ENCODE measurements around the gene TRMT10C. TPM values are rescaled to one million over a fixed set of nuclear protein-coding genes. Genes with fewer than 3 reads are reported as not detected.
A peak's percentile ranks its signal among the peaks of the same experiment; 100 is the strongest.

Gene TRMT10C
- total and polyA plus RNA-seq, 2 experiments from 2014 or later: 61.9 to 145 TPM

DNA sequence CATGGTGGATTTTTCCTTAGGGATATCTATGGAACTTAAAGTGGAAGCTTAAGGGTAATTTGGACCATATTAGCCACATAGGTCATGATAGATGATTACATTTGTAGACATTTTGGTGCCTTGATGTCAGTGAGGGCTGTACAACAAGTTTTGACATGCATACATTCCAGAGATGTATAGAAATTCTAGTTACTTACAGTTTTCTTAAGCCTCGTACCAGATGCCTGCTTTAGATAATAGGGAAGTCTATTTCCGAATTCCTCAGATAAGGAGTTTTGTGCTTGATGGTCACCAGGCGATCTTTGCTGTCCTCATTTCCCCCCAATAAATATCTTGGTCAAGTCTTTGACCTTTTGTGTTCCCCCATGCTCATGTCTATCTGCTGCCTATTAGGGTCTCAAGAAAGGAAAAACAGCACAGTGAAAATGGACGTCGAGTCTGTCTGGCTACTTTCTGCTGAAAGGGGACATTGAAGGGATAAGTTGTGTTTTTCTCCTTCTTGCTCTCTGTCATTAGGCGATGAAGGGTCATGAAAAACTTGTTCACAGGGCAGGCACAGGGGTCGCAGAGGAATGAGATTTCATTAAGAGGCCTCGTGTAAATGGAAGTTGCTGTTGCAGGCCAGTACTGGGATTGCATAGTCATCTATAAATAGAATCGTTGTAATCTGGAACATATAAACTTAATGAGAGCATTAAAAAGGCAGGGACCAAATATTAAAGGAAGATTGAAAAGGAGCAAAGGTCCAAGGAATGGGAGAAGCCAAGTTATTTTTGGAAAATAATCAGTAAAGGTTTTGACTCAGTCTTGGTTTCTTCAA, 28.7 kb upstream of the TRMT10C start:
- no peaks in the 10 kb centered on the region for H3K36me3 ChIP-seq (ENCODE audit: insufficient read depth)
- peak overlapping the region; percentile 81; the same call in 1 of the 2 replicates for H2AFZ ChIP-seq
- H3K79me2 ChIP-seq (replicated peaks; ENCODE audit: insufficient read depth): no peaks in the 10 kb centered on the region
- peaks cover 28% of the 10 kb centered on the region for H3K9me3 Mint-ChIP-seq
- no peaks in the 10 kb centered on the region for H4K20me1 ChIP-seq (replicated peaks; ENCODE audit: insufficient read depth)
- H3K27me3 ChIP-seq (ENCODE audit: insufficient read depth): no peaks in the 10 kb centered on the region
- H3K4me3 Mint-ChIP-seq: no peak overlapping the region
- H3K27me3 Mint-ChIP-seq (ENCODE audit: insufficient read depth, low read depth, poor library complexity): no peaks in the 10 kb centered on the region
- H3F3A ChIP-seq (replicated peaks; ENCODE audit: low read depth): no peaks in the 10 kb centered on the region
- peaks cover 17% of the 10 kb centered on the region; the same call in 2 of the 3 replicates for H3K4me1 Mint-ChIP-seq
- TF ChIP-seq, protein P1, sequence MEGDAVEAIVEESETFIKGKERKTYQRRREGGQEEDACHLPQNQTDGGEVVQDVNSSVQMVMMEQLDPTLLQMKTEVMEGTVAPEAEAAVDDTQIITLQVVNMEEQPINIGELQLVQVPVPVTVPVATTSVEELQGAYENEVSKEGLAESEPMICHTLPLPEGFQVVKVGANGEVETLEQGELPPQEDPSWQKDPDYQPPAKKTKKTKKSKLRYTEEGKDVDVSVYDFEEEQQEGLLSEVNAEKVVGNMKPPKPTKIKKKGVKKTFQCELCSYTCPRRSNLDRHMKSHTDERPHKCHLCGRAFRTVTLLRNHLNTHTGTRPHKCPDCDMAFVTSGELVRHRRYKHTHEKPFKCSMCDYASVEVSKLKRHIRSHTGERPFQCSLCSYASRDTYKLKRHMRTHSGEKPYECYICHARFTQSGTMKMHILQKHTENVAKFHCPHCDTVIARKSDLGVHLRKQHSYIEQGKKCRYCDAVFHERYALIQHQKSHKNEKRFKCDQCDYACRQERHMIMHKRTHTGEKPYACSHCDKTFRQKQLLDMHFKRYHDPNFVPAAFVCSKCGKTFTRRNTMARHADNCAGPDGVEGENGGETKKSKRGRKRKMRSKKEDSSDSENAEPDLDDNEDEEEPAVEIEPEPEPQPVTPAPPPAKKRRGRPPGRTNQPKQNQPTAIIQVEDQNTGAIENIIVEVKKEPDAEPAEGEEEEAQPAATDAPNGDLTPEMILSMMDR (conservative IDR thresholded peaks at IDR 0.05; ENCODE audit: low read depth in 2 of 2): no peak
- TF ChIP-seq EZH2 (IDR thresholded peaks at IDR 0.05; ENCODE audit: low read depth, unreplicated experiment) (no peak), CREB1 (CRISPR knock-in tag; IDR thresholded peaks at IDR 0.05; ENCODE audit: low read depth) (no peak), POLR2AphosphoS5 (IDR thresholded peaks at IDR 0.05; ENCODE audit: low read depth) (no peak), ZNF331 (CRISPR knock-in tag; IDR thresholded peaks at IDR 0.05; ENCODE audit: low read depth) (no peak), JUNB (IDR thresholded peaks at IDR 0.05; ENCODE audit: unreplicated experiment) (no peak), NANOG (IDR thresholded peaks at IDR 0.05; ENCODE audit: borderline replicate concordance) (no peak), EZH2phosphoT487 (IDR thresholded peaks at IDR 0.05; ENCODE audit: unreplicated experiment) (no peak)
- TF ChIP-seq, protein P2, sequence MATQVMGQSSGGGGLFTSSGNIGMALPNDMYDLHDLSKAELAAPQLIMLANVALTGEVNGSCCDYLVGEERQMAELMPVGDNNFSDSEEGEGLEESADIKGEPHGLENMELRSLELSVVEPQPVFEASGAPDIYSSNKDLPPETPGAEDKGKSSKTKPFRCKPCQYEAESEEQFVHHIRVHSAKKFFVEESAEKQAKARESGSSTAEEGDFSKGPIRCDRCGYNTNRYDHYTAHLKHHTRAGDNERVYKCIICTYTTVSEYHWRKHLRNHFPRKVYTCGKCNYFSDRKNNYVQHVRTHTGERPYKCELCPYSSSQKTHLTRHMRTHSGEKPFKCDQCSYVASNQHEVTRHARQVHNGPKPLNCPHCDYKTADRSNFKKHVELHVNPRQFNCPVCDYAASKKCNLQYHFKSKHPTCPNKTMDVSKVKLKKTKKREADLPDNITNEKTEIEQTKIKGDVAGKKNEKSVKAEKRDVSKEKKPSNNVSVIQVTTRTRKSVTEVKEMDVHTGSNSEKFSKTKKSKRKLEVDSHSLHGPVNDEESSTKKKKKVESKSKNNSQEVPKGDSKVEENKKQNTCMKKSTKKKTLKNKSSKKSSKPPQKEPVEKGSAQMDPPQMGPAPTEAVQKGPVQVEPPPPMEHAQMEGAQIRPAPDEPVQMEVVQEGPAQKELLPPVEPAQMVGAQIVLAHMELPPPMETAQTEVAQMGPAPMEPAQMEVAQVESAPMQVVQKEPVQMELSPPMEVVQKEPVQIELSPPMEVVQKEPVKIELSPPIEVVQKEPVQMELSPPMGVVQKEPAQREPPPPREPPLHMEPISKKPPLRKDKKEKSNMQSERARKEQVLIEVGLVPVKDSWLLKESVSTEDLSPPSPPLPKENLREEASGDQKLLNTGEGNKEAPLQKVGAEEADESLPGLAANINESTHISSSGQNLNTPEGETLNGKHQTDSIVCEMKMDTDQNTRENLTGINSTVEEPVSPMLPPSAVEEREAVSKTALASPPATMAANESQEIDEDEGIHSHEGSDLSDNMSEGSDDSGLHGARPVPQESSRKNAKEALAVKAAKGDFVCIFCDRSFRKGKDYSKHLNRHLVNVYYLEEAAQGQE (IDR thresholded peaks at IDR 0.05; ENCODE audit: unreplicated experiment): no peak
- TF ChIP-seq, protein P3, sequence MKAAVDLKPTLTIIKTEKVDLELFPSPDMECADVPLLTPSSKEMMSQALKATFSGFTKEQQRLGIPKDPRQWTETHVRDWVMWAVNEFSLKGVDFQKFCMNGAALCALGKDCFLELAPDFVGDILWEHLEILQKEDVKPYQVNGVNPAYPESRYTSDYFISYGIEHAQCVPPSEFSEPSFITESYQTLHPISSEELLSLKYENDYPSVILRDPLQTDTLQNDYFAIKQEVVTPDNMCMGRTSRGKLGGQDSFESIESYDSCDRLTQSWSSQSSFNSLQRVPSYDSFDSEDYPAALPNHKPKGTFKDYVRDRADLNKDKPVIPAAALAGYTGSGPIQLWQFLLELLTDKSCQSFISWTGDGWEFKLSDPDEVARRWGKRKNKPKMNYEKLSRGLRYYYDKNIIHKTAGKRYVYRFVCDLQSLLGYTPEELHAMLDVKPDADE (IDR thresholded peaks at IDR 0.05): no peak
- no peak overlapping the region for H3K4me3 ChIP-seq
- H3K4me2 ChIP-seq: no peak overlapping the region
- no peak for DNase-seq (ENCODE audit: low spot score)
- H3K4me1 ChIP-seq (ENCODE audit: insufficient read depth): peaks cover 17% of the 10 kb centered on the region
- peaks cover 23% of the 10 kb centered on the region for H3K36me3 Mint-ChIP-seq (ENCODE audit: low read depth)
- peaks cover 2% of the 10 kb centered on the region; the same call in 1 of the 2 replicates for H3K9me2 ChIP-seq (ENCODE audit: insufficient read depth)
- no peak for ATAC-seq
- no peak overlapping the region for H3K27ac ChIP-seq (ENCODE audit: low read depth)
- no peak overlapping the region for H3K27ac Mint-ChIP-seq
